Muscle layer of colon (tissue), 2 donors: ENCODE measurements around the gene ZNF232.
A peak's percentile ranks its signal among the peaks of the same experiment; 100 is the strongest.

ENCODE experiments used
- H3K27ac ChIP-seq: one replicate; pipeline ENCODE4 v1.7.0; 2013; ENCODE audit warnings: low read depth, mild to moderate bottlenecking, low read length, moderate library complexity
- H3K27me3 ChIP-seq, 2 donors: one replicate each; pipeline ENCODE4 v1.7.0; 2013; ENCODE audit warnings: low read length in 2 of 2, mild to moderate bottlenecking in 2 of 2; ENCODE audit not compliant: insufficient read depth in 2 of 2, control insufficient read depth in 1 of 2
- H3K36me3 ChIP-seq: one replicate; pipeline ENCODE4 v1.7.0; 2013; ENCODE audit warnings: mild to moderate bottlenecking, low read length; ENCODE audit not compliant: insufficient read depth
- H3K4me1 ChIP-seq: one replicate; pipeline ENCODE4 v1.7.0; 2013; ENCODE audit warnings: mild to moderate bottlenecking, low read length; ENCODE audit not compliant: insufficient read depth
- H3K4me3 ChIP-seq, 2 donors: one replicate each; pipeline ENCODE4 v1.7.0; 2013; ENCODE audit warnings: low read length in 2 of 2, low read depth in 1 of 2, mild to moderate bottlenecking in 1 of 2, moderate library complexity in 1 of 2
- H3K9ac ChIP-seq: one replicate; pipeline ENCODE4 v1.7.0; 2013; ENCODE audit warnings: low read length
- H3K9me3 ChIP-seq: one replicate; pipeline ENCODE4 v1.7.0; 2013; ENCODE audit warnings: mild to moderate bottlenecking, low read length
- donor health status: abdominal sarcoma.
- donor health status: Adenocarcinoma of cecum.

ZNF232 gene

DNA sequence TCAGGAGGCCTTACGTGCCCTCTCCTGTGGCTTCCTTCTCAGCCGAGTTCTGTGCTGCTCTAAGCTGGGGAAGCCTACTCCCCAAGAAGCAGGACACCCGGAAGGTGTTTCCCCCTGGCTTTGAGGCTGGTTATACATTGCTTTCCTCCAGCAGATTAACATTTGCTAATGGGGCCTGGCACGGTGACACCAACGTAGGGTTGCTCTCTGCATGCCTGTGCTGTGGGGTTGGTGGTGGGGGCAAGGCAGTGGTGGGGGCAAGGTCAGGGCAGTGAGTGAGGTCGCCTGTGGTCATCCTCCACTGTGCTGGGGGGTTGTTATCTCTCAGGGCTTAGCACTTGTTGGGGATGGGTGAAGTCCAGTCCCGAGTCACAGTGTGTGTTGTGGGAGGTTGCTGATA, 8.4 kb upstream of the ZNF232 start:
- Histone ChIP-seq H3K4me3 (no peak overlapping the region), H3K4me1 (no peaks in the 10 kb centered on the region), H3K27ac (no peak overlapping the region), H3K9ac (no peak overlapping the region), H3K27me3 (peaks cover 15 to 24% of the 10 kb centered on the region in 2 donors), H3K36me3 (no peaks in the 10 kb centered on the region), H3K9me3 (no peaks in the 10 kb centered on the region)

DNA sequence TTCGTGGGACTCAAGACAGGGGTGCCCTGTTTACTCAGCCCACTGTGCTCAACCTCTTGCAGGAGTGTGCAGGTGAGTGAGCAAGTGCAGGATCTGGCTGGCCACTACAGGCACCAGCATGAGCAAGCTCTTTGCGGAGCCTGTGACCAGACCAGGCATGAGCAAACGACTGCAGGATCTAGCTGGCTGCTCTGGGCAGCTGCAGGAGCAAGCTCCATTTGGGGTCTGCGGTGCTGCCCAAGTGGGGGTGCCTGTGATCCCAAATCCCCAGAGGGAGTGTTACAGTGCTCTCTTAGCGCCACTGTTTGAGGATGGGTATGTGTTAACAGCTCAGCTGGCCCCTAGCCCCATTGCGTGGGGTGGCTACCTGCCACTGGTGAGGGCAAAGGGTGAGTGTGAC, 6.5 kb upstream of the ZNF232 start:
- H3K27ac ChIP-seq: no peak overlapping the region
- H3K4me1 ChIP-seq: no peaks in the 10 kb centered on the region
- H3K9me3 ChIP-seq: no peaks in the 10 kb centered on the region
- no peak overlapping the region for H3K9ac ChIP-seq
- H3K36me3 ChIP-seq: no peaks in the 10 kb centered on the region
- peaks cover 15 to 29% of the 10 kb centered on the region in 2 donors for H3K27me3 ChIP-seq
- no peak overlapping the region for H3K4me3 ChIP-seq

DNA sequence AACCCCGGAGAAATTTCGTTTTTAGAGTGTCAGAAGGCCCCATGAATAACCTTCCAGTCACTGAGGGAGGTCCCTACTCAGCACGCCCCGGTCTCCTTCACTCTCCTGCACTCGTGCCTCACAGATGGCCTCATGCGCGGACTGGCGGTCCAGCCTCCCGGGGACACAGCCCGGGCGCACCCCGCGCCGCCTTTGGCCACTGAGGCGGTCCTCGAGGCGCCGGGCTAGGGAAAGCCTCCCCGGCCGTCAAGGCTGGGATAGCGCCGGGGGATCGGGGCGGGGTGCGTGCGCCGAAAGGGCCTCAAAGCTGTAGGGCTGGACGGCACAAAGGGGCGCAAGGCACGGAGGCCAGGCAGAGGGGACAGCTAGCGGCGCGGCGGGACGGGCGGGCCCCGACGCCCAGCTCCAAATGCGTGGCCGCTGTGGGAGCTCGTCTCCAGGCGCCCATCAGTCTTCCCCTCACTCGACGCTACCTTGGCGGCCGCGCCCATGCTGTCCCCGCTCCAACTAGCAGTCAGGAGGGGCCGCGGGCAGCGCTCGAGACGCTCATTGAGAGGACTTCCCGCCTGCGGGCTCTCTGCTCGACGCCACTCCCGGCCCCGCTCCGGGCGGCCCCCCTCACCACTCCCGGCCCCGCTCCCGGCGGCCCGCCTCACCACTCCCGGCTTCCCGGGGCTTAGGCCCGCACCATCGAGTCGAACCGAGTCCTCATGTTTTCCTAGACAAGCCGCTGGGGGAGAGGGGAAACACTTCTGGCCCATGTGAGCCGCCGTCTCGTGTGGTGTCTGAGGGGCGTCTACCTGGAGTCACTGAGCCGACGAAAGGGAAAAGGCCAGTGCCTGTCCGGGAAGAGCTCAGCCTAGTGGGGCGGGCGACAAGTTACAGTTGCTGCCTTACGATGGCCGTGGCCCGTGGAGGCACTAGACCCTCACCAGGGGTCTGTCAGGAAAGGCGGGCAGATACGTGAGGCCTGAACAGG, 4.3 kb upstream of the ZNF232 start, which contains the start of gene USP6:
Gene USP6, plus strand, starts transcription at position 360 of the 979 bp plus-strand sequence. CDS start 14,336 bp downstream, outside the sequence.
- Histone ChIP-seq H3K4me1 (peaks cover under 1% of the 10 kb centered on the region), H3K9ac (no peak within 1 kb of the TSS), H3K27me3 (peaks cover 15 to 23% of the 10 kb centered on the region in 2 donors), H3K9me3 (no peaks in the 10 kb centered on the region), H3K27ac (no peak within 1 kb of the TSS), H3K4me3 (no peak within 1 kb of the TSS), H3K36me3 (no peaks in the 10 kb centered on the region)

- H3K4me3 ChIP-seq: peak overlapping the region; percentile 85 to 86
- H3K27ac ChIP-seq: no peak overlapping the region
- H3K36me3 ChIP-seq: peaks cover 13% of the 10 kb centered on the region
- H3K27me3 ChIP-seq: peaks cover 6 to 13% of the 10 kb centered on the region in 2 donors
- H3K9ac ChIP-seq: peak overlapping the region; percentile 46
- peaks cover 9% of the 10 kb centered on the region for H3K4me1 ChIP-seq
- no peaks in the 10 kb centered on the region for H3K9me3 ChIP-seq
Observed at GRCh38 chr17:5110816-5111215, 862 bp downstream of the ZNF232 start.

- no peak overlapping the region for H3K9ac ChIP-seq
- H3K27me3 ChIP-seq: peaks cover 0 to 4% of the 10 kb centered on the region in 2 donors
- H3K4me1 ChIP-seq: no peaks in the 10 kb centered on the region
- no peaks in the 10 kb centered on the region for H3K36me3 ChIP-seq
- H3K9me3 ChIP-seq: no peaks in the 10 kb centered on the region
- H3K27ac ChIP-seq: no peak overlapping the region
- no peak overlapping the region for H3K4me3 ChIP-seq
Observed at GRCh38 chr17:5100832-5101231, 10.8 kb downstream of the ZNF232 start.

DNA sequence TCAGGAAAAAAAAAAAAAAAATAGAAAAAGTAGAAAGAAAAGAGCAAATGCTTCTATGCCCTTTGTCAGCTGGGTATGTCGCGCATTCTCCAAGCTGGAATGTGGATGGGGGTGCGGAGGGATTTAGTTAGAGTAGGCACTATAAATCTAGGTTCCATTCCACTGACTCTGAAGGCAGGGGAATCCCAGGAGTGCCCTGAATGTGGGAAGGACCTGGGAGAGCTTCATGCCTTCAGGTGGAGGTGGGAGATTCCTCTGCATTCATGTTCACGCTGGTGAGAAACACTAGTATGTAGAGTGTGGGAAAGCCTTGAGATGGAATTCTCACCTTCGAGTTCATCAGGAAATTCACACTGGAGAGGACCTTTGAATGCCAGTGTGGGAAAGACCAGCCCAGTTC, 12.4 kb downstream of the ZNF232 start:
- H3K9ac ChIP-seq: no peak overlapping the region
- no peaks in the 10 kb centered on the region for H3K9me3 ChIP-seq
- no peaks in the 10 kb centered on the region for H3K4me1 ChIP-seq
- H3K27ac ChIP-seq: no peak overlapping the region
- H3K27me3 ChIP-seq: peaks cover 0 to 4% of the 10 kb centered on the region in 2 donors
- H3K4me3 ChIP-seq: no peak overlapping the region
- H3K36me3 ChIP-seq: no peaks in the 10 kb centered on the region

DNA sequence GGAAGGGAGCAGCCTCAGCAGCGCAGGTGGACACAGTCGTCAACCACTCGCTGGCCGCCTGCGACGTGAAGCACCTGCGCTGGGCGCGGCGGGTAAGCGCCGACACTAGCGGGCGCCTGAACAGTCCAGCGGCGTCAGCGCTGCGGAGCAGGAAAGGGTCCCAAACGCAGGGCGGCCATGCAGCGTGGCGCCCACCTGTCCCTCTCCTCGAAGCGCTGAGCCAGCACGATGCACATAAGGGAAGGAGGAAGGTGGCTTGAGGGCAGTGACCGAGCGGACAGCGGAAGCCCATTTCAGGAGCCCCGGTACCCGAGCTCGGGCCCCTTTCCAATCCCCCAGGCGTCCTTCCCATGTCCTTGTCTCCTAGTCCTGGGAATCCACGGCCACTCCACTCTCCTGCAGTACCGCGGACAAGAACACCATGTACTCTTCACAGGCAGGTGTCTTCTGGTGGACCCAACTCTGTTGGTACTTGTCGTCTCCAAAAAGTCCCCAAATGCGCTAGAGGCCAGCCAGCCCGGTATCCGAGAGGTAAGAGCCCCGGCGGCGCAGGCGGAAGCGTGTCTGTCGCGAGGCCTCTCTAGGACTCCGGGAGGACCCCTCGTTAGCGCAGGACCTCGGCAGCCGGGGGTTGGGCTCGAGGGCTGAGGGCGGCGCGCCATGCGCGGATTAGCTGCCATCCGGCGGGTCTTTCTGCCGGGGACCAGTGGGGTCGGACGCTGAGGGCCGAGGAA, 14.4 kb downstream of the ZNF232 start:
- Histone ChIP-seq H3K4me1 (no peaks in the 10 kb centered on the region), H3K27me3 (peaks cover 0 to 4% of the 10 kb centered on the region in 2 donors), H3K27ac (no peak overlapping the region), H3K36me3 (peaks cover 4% of the 10 kb centered on the region), H3K4me3 (peak overlapping the region; percentile 61 to 81), H3K9me3 (peaks cover 15% of the 10 kb centered on the region), H3K9ac (no peak overlapping the region)

DNA sequence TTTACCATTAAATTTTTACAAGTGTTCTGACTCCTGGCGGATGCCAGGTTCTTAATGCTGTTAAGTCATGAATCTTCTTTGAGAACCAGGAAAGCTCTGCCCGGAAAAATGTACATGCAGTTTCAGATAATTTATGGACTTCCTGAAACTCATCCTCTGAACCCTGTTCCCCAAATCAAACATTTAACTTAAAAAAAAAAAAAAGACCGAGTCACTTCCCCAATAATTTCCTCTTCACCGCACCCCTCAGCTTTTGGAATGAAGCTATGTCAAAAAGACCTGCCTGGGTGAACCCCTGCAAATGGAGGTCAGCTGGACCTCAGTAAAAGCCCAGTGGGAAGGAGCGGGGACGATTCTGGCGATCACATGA, 15.0 kb downstream of the ZNF232 start:
- no peaks in the 10 kb centered on the region for H3K4me1 ChIP-seq
- H3K4me3 ChIP-seq: peak overlapping the region; percentile 61 to 81
- H3K27ac ChIP-seq: no peak overlapping the region
- peaks cover 20% of the 10 kb centered on the region for H3K9me3 ChIP-seq
- peaks cover 0 to 4% of the 10 kb centered on the region in 2 donors for H3K27me3 ChIP-seq
- H3K36me3 ChIP-seq: peaks cover 9% of the 10 kb centered on the region
- no peak overlapping the region for H3K9ac ChIP-seq

GRCh38 chr17:5092218-5093010, 19.3 kb downstream of the ZNF232 start:
- Histone ChIP-seq H3K4me3 (no peak overlapping the region), H3K36me3 (peaks cover 46% of the 10 kb centered on the region), H3K27ac (no peak overlapping the region), H3K27me3 (no peaks in the 10 kb centered on the region), H3K9ac (no peak overlapping the region), H3K9me3 (peaks cover 54% of the 10 kb centered on the region), H3K4me1 (no peaks in the 10 kb centered on the region)

DNA sequence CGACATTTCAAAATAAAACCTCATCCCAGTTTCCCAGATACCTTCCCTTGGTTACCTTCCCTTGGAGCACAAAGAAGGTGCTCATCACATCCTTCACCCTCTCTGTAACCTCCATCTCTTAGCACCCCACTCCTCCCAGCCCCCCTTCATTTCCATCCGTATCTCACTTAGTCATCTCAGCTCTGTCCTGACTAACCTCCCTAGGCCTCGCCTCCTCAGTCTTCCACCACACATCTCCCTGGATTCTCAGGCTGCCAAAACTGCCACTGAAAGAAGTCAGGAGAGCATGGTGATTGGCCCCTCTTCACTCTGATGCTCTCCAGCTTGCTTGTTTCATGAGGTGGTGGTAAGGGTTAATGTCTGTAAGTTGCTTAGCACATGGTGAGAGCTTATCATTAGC, 31.1 kb downstream of the ZNF232 start:
- Histone ChIP-seq H3K27ac (no peak overlapping the region), H3K4me3 (no peak overlapping the region), H3K27me3 (no peaks in the 10 kb centered on the region), H3K9me3 (peaks cover 3% of the 10 kb centered on the region), H3K4me1 (peaks cover 17% of the 10 kb centered on the region), H3K36me3 (peaks cover 1% of the 10 kb centered on the region), H3K9ac (no peak overlapping the region)
